ENCODE results near the gene SIRT6.
"Not testable (repeated sequence)": the region's sequence is repeated elsewhere in the genome, so short reads cannot be mapped to it uniquely, and the experiment has no call there.

SIRT6 gene

GRCh38 chr19:4173479-4174212, 8.7 kb downstream of the SIRT6 start:
- no peak for DNase-seq

GRCh38 chr19:4172861-4173473, 9.4 kb downstream of the SIRT6 start:
- no peak for DNase-seq

GRCh38 chr19:4171676-4172075, 10.7 kb downstream of the SIRT6 start:
- DNase-seq = no peak

- DNase-seq = no peak
Measured at GRCh38 chr19:4164262-4164661, 18.1 kb downstream of the SIRT6 start.

GRCh38 chr19:4161415-4162077, 20.8 kb downstream of the SIRT6 start:
- DNase-seq = no peak

GRCh38 chr19:4157971-4158370, 24.4 kb downstream of the SIRT6 start:
- not testable (repeated sequence) for DNase-seq

- DNase-seq = no peak
Measured at GRCh38 chr19:4157164-4157563, 25.2 kb downstream of the SIRT6 start.

GRCh38 chr19:4154571-4155312, 27.6 kb downstream of the SIRT6 start:
- no peak for DNase-seq

- no peak for DNase-seq
Measured at GRCh38 chr19:4152241-4152998, 29.9 kb downstream of the SIRT6 start.

GRCh38 chr19:4151623-4152022, 30.7 kb downstream of the SIRT6 start:
- DNase-seq = no peak

- DNase-seq = no peak
Measured at GRCh38 chr19:4149518-4150288, 32.7 kb downstream of the SIRT6 start.

- no peak for DNase-seq
Measured at GRCh38 chr19:4144666-4145249, 37.6 kb downstream of the SIRT6 start.

- not testable (repeated sequence) for DNase-seq
Measured at GRCh38 chr19:4142916-4143315, 39.4 kb downstream of the SIRT6 start.

GRCh38 chr19:4140237-4140711, 42.1 kb downstream of the SIRT6 start:
- peak; percentile 33 for DNase-seq

- no peak for DNase-seq
Measured at GRCh38 chr19:4139614-4140236, 42.6 kb downstream of the SIRT6 start.

GRCh38 chr19:4138445-4138844, 43.9 kb downstream of the SIRT6 start:
- DNase-seq = no peak

- DNase-seq = no peak
Measured at GRCh38 chr19:4136680-4137088, 45.7 kb downstream of the SIRT6 start.

GRCh38 chr19:4135386-4135785, 47.0 kb downstream of the SIRT6 start:
- DNase-seq = not testable (repeated sequence)

- DNase-seq = no peak
Measured at GRCh38 chr19:4134351-4134750, 48.0 kb downstream of the SIRT6 start.

- DNase-seq = peak; percentile 52
Measured at GRCh38 chr19:4130744-4131438, 51.5 kb downstream of the SIRT6 start.
